Stimulated activated CD8-positive, alpha-beta memory T cell treated with anti-CD3 and anti-CD28 coated beads, Interleukin-15, amount 100 ng/mL, for 48 hours (primary cell): ENCODE measurements around the gene PCGF5.

ENCODE experiments used
- DNase-seq, 2 donors: peaks; one replicate each; pipeline ENCODE4 v3.0.0-alpha.2; 2020; ENCODE audit warnings: low read depth in 2 of 2

Gene PCGF5

GRCh38 chr10:91328320-91328984 is 108.0 kb downstream of the PCGF5 start:
- DNase-seq = no peak
